H4 (cell line): ENCODE results near the gene SLC38A1. TPM values are rescaled to one million over a fixed set of nuclear protein-coding genes. Genes with fewer than 3 reads are reported as not detected.
"Not testable (repeated sequence)": the region's sequence is repeated elsewhere in the genome, so short reads cannot be mapped to it uniquely, and the experiment has no call there.

Experiments used
- DNase-seq: peaks from one replicate; pipeline ENCODE4 v3.0.0-alpha.2; 2015; ENCODE audit warnings: low spot score
- total RNA-seq: library from RNA; depleted of rRNA; stranded (reverse); fragments of >200 nt; shearing (Covaris generic); gene quantifications from 2 replicates; pipeline ENCODE4 v1.2.3, GENCODE V29; 2014

Gene SLC38A1
- total RNA-seq, 1 experiment from 2014 or later = 111 TPM

GRCh38 chr12:46208370-46208769 is 60.5 kb downstream of the SLC38A1 start:
- DNase-seq = no peak

- no peak for DNase-seq
Measured at GRCh38 chr12:46207644-46208043, 61.2 kb downstream of the SLC38A1 start.

- DNase-seq = no peak
Measured at GRCh38 chr12:46206471-46206870, 62.4 kb downstream of the SLC38A1 start.

GRCh38 chr12:46205294-46205693 is 63.5 kb downstream of the SLC38A1 start:
- DNase-seq = no peak

GRCh38 chr12:46201284-46201789 is 67.5 kb downstream of the SLC38A1 start:
- DNase-seq = no peak

- no peak for DNase-seq
Measured at GRCh38 chr12:46200551-46200950, 68.3 kb downstream of the SLC38A1 start.

- DNase-seq = no peak
Measured at GRCh38 chr12:46198913-46199312, 69.9 kb downstream of the SLC38A1 start.

- DNase-seq = no peak
Measured at GRCh38 chr12:46197883-46198282, 71.0 kb downstream of the SLC38A1 start.

- DNase-seq = not testable (repeated sequence)
Measured at GRCh38 chr12:46190533-46190932, 78.3 kb downstream of the SLC38A1 start.

GRCh38 chr12:46188170-46188569 is 80.7 kb downstream of the SLC38A1 start:
- DNase-seq = no peak

GRCh38 chr12:46187023-46187422 is 81.8 kb downstream of the SLC38A1 start:
- no peak for DNase-seq

- DNase-seq = no peak
Measured at GRCh38 chr12:46186088-46186487, 82.8 kb downstream of the SLC38A1 start.

- DNase-seq = no peak
Measured at GRCh38 chr12:46185686-46186085, 83.2 kb downstream of the SLC38A1 start.

GRCh38 chr12:46184798-46185595 is 83.8 kb downstream of the SLC38A1 start:
- DNase-seq = no peak

GRCh38 chr12:46183112-46183511 is 85.7 kb downstream of the SLC38A1 start:
- DNase-seq = no peak

GRCh38 chr12:46181465-46181864 is 87.4 kb downstream of the SLC38A1 start:
- no peak for DNase-seq

GRCh38 chr12:46179693-46180452 is 89.0 kb downstream of the SLC38A1 start:
- no peak for DNase-seq

GRCh38 chr12:46177837-46178608 is 90.8 kb downstream of the SLC38A1 start:
- DNase-seq = no peak

- no peak for DNase-seq
Measured at GRCh38 chr12:46177025-46177424, 91.8 kb downstream of the SLC38A1 start.

- DNase-seq = no peak
Measured at GRCh38 chr12:46174919-46175318, 93.9 kb downstream of the SLC38A1 start.

GRCh38 chr12:46174061-46174662 is 94.7 kb downstream of the SLC38A1 start:
- DNase-seq = no peak

GRCh38 chr12:46168426-46168825 is 100.4 kb downstream of the SLC38A1 start:
- DNase-seq = no peak
